HEK293 (cell line): Measurements from ENCODE around the gene C20orf173.

Source experiments
- BCL11B ChIP-seq: fragments of 450-650 bp; formaldehyde crosslinking; IDR thresholded peaks from 2 replicates; pipeline ENCODE4 v1.5.1; 2016; ENCODE audit warnings: low read depth, missing biosample characterization, missing genetic modification characterization
- GLIS2 ChIP-seq: fragments of 450-650 bp; formaldehyde crosslinking; IDR thresholded peaks from 2 replicates; pipeline ENCODE4 v1.5.1; 2016; ENCODE audit warnings: missing biosample characterization, missing genetic modification characterization
- HOXA7 ChIP-seq: sonication (generic); formaldehyde crosslinking; IDR thresholded peaks from 2 replicates; pipeline ENCODE4 v1.8.1; 2022; ENCODE audit warnings: missing genetic modification reagents, borderline replicate concordance
- IKZF3 ChIP-seq: fragments of 450-650 bp; IDR thresholded peaks from 2 replicates; pipeline ENCODE4 v1.5.0; 2018; ENCODE audit warnings: missing biosample characterization, mild to moderate bottlenecking, missing genetic modification characterization, moderate library complexity
- TRIM28 ChIP-seq: IDR thresholded peaks from 2 replicates; pipeline ENCODE4 v1.6.1; 2011; ENCODE audit warnings: low read length, control low read depth, borderline replicate concordance
- ZBTB48 ChIP-seq: fragments of 450-650 bp; formaldehyde crosslinking; IDR thresholded peaks from 2 replicates; pipeline ENCODE4 v1.5.1; 2016; ENCODE audit warnings: missing biosample characterization, missing genetic modification characterization
- ZFP69B ChIP-seq: fragments of 450-650 bp; formaldehyde crosslinking; IDR thresholded peaks from 2 replicates; pipeline ENCODE4 v1.5.1; 2016; ENCODE audit warnings: missing biosample characterization, missing genetic modification characterization
- ZNF10 ChIP-seq: fragments of 450-650 bp; formaldehyde crosslinking; IDR thresholded peaks from 2 replicates; pipeline ENCODE4 v1.5.1; 2017; ENCODE audit warnings: missing biosample characterization, missing genetic modification characterization
- ZNF211 ChIP-seq: fragments of 450-650 bp; formaldehyde crosslinking; IDR thresholded peaks from 2 replicates; pipeline ENCODE4 v1.5.1; 2016; ENCODE audit warnings: low read depth, missing biosample characterization, missing genetic modification characterization
- ZNF24 ChIP-seq: fragments of 450-650 bp; formaldehyde crosslinking; IDR thresholded peaks from 2 replicates; pipeline ENCODE4 v1.5.1; 2016; ENCODE audit warnings: missing biosample characterization, missing genetic modification characterization
- ZNF266 ChIP-seq: fragments of 450-650 bp; formaldehyde crosslinking; IDR thresholded peaks from 2 replicates; pipeline ENCODE4 v1.5.1; 2016; ENCODE audit warnings: missing biosample characterization, missing genetic modification characterization, low read depth
- ZNF292 ChIP-seq: fragments of 450-650 bp; formaldehyde crosslinking; IDR thresholded peaks from 2 replicates; pipeline ENCODE4 v1.5.1; 2016; ENCODE audit warnings: low read depth, missing biosample characterization, missing genetic modification characterization, borderline replicate concordance
- ZNF324 ChIP-seq: fragments of 450-650 bp; formaldehyde crosslinking; IDR thresholded peaks from 2 replicates; pipeline ENCODE4 v1.5.1; 2016; ENCODE audit warnings: missing biosample characterization, missing genetic modification characterization
- ZNF37A ChIP-seq: fragments of 450-650 bp; IDR thresholded peaks from 2 replicates; pipeline ENCODE4 v1.5.1; 2018; ENCODE audit warnings: missing biosample characterization, missing genetic modification characterization
- ZNF426 ChIP-seq: fragments of 450-650 bp; formaldehyde crosslinking; IDR thresholded peaks from 2 replicates; pipeline ENCODE4 v1.5.1; 2017; ENCODE audit warnings: missing biosample characterization, missing genetic modification characterization, mild to moderate bottlenecking, inconsistent platforms, moderate library complexity
- ZNF530 ChIP-seq: fragments of 450-650 bp; formaldehyde crosslinking; IDR thresholded peaks from 2 replicates; pipeline ENCODE4 v1.5.1; 2016; ENCODE audit warnings: low read depth, missing biosample characterization, missing genetic modification characterization
- ZNF549 ChIP-seq: fragments of 450-650 bp; IDR thresholded peaks from 2 replicates; pipeline ENCODE4 v1.5.1; 2018; ENCODE audit warnings: missing biosample characterization, missing genetic modification characterization, mild to moderate bottlenecking, inconsistent platforms, moderate library complexity
- ZNF561 ChIP-seq: fragments of 450-650 bp; IDR thresholded peaks from 2 replicates; pipeline ENCODE4 v1.5.1; 2018; ENCODE audit warnings: missing biosample characterization, missing genetic modification characterization, borderline replicate concordance
- ZNF600 ChIP-seq: fragments of 450-650 bp; formaldehyde crosslinking; IDR thresholded peaks from 2 replicates; pipeline ENCODE4 v1.5.1; 2016; ENCODE audit warnings: missing biosample characterization, missing genetic modification characterization
- ZNF76 ChIP-seq: fragments of 450-650 bp; formaldehyde crosslinking; IDR thresholded peaks from 2 replicates; pipeline ENCODE4; 2016; ENCODE audit warnings: low read depth, missing biosample characterization, missing genetic modification characterization, borderline replicate concordance
- ZXDB ChIP-seq: fragments of 450-650 bp; formaldehyde crosslinking; IDR thresholded peaks from 2 replicates; pipeline ENCODE4 v1.5.1; 2016; ENCODE audit warnings: missing biosample characterization, missing genetic modification characterization
- TF ChIP-seq, protein P1 (sequence below): fragments of 450-650 bp; formaldehyde crosslinking; optimal IDR thresholded peaks from 2 replicates; pipeline ENCODE3; 2016; ENCODE audit warnings: missing biosample characterization, mild to moderate bottlenecking, missing genetic modification characterization
- TF ChIP-seq, protein P2 (sequence below): fragments of 450-650 bp; formaldehyde crosslinking; IDR thresholded peaks from 2 replicates; pipeline ENCODE4 v1.5.1; 2016; ENCODE audit warnings: missing biosample characterization, missing genetic modification characterization, low read depth
- TF ChIP-seq, protein P3 (sequence below): fragments of 450-650 bp; IDR thresholded peaks from 2 replicates; pipeline ENCODE4 v1.5.1; 2018; ENCODE audit warnings: missing biosample characterization, mild to moderate bottlenecking, missing genetic modification characterization
- TF ChIP-seq, protein P4 (sequence below): fragments of 450-650 bp; formaldehyde crosslinking; conservative IDR thresholded peaks from 2 replicates; pipeline ENCODE4 v1.5.1; 2016; ENCODE audit warnings: low read depth, missing biosample characterization, missing genetic modification characterization

The C20orf173 gene

DNA sequence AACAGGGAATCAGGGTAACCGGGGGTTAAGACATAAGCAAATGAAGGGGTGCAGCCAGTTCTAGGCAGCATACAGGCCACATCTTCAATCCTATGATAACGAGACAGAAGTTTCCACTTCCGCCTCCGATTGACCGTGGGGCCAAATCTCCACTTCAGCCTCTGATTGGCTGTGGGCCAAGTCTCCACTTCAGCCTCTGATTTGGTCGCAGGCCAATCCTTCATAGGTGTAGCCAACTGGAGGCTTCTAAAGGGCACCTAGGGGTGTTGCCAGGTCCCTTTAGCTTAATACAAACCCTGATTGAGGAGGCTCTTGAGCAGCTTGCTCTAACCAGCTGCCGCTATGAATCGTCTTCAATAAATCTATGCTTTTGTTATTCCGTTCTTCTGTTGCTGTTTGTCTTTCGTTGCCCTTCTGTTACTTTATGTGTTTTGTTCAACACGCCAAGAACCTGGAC lies 10.3 kb upstream of the C20orf173 start (continued):
- TF ChIP-seq ZNF10 (tag by site-specific recombination) (no peak), ZXDB (peak; percentile 55), ZNF549 (tag by site-specific recombination) (no peak), IKZF3 (tag by site-specific recombination) (no peak), ZNF324 (no peak), ZBTB48 (no peak), TRIM28 (0 out of 2 replicates have a peak, but pooled peaks have one; percentile 41), ZNF292 (tag by site-specific recombination) (no peak), ZNF600 (no peak), ZNF24 (tag by site-specific recombination) (no peak), ZNF37A (tag by site-specific recombination) (no peak), ZNF211 (no peak), HOXA7 (no peak), BCL11B (tag by site-specific recombination) (no peak), ZFP69B (tag by site-specific recombination) (no peak), ZNF266 (no peak), GLIS2 (peak; percentile 57), ZNF561 (tag by site-specific recombination) (no peak), ZNF530 (no peak), ZNF426 (tag by site-specific recombination) (no peak), ZNF76 (tag by site-specific recombination) (no peak)
- TF ChIP-seq, protein P1, sequence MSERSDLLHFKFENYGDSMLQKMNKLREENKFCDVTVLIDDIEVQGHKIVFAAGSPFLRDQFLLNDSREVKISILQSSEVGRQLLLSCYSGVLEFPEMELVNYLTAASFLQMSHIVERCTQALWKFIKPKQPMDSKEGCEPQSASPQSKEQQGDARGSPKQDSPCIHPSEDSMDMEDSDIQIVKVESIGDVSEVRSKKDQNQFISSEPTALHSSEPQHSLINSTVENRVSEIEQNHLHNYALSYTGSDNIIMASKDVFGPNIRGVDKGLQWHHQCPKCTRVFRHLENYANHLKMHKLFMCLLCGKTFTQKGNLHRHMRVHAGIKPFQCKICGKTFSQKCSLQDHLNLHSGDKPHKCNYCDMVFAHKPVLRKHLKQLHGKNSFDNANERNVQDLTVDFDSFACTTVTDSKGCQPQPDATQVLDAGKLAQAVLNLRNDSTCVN (tag by site-specific recombination) = no peak
- TF ChIP-seq, protein P2, sequence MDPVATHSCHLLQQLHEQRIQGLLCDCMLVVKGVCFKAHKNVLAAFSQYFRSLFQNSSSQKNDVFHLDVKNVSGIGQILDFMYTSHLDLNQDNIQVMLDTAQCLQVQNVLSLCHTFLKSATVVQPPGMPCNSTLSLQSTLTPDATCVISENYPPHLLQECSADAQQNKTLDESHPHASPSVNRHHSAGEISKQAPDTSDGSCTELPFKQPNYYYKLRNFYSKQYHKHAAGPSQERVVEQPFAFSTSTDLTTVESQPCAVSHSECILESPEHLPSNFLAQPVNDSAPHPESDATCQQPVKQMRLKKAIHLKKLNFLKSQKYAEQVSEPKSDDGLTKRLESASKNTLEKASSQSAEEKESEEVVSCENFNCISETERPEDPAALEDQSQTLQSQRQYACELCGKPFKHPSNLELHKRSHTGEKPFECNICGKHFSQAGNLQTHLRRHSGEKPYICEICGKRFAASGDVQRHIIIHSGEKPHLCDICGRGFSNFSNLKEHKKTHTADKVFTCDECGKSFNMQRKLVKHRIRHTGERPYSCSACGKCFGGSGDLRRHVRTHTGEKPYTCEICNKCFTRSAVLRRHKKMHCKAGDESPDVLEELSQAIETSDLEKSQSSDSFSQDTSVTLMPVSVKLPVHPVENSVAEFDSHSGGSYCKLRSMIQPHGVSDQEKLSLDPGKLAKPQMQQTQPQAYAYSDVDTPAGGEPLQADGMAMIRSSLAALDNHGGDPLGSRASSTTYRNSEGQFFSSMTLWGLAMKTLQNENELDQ = no peak
- TF ChIP-seq, protein P3, sequence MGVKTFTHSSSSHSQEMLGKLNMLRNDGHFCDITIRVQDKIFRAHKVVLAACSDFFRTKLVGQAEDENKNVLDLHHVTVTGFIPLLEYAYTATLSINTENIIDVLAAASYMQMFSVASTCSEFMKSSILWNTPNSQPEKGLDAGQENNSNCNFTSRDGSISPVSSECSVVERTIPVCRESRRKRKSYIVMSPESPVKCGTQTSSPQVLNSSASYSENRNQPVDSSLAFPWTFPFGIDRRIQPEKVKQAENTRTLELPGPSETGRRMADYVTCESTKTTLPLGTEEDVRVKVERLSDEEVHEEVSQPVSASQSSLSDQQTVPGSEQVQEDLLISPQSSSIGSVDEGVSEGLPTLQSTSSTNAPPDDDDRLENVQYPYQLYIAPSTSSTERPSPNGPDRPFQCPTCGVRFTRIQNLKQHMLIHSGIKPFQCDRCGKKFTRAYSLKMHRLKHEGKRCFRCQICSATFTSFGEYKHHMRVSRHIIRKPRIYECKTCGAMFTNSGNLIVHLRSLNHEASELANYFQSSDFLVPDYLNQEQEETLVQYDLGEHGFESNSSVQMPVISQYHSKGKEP (tag by site-specific recombination) = no peak
- TF ChIP-seq, protein P4, sequence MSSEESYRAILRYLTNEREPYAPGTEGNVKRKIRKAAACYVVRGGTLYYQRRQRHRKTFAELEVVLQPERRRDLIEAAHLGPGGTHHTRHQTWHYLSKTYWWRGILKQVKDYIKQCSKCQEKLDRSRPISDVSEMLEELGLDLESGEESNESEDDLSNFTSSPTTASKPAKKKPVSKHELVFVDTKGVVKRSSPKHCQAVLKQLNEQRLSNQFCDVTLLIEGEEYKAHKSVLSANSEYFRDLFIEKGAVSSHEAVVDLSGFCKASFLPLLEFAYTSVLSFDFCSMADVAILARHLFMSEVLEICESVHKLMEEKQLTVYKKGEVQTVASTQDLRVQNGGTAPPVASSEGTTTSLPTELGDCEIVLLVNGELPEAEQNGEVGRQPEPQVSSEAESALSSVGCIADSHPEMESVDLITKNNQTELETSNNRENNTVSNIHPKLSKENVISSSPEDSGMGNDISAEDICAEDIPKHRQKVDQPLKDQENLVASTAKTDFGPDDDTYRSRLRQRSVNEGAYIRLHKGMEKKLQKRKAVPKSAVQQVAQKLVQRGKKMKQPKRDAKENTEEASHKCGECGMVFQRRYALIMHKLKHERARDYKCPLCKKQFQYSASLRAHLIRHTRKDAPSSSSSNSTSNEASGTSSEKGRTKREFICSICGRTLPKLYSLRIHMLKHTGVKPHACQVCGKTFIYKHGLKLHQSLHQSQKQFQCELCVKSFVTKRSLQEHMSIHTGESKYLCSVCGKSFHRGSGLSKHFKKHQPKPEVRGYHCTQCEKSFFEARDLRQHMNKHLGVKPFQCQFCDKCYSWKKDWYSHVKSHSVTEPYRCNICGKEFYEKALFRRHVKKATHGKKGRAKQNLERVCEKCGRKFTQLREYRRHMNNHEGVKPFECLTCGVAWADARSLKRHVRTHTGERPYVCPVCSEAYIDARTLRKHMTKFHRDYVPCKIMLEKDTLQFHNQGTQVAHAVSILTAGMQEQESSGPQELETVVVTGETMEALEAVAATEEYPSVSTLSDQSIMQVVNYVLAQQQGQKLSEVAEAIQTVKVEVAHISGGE (tag by site-specific recombination) = peak; percentile 45; the same call in 1 of the 2 replicates
